ENCODE data around the gene KCNE2.

DNA sequence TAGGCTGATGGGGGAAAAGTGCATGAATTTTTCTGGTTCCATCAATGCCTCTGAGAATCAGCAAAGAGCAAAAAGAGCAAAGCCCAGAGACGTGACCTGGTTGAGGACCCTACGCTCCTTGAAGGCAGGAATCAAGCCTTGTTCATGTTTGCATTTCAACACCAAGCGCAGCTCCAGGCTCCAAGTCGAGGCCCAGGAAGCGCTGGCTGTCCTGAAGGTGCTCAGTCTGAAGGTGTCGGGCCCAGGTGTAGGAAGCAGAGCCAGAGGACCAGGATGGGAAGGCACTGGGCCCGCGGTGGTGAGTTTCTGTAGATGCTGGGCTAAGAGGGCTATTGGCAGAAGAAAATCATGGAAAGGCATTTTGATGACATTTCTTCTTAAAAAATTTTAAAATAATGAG lies 25.6 kb upstream of the KCNE2 start:
- TF ChIP-seq, protein P1, sequence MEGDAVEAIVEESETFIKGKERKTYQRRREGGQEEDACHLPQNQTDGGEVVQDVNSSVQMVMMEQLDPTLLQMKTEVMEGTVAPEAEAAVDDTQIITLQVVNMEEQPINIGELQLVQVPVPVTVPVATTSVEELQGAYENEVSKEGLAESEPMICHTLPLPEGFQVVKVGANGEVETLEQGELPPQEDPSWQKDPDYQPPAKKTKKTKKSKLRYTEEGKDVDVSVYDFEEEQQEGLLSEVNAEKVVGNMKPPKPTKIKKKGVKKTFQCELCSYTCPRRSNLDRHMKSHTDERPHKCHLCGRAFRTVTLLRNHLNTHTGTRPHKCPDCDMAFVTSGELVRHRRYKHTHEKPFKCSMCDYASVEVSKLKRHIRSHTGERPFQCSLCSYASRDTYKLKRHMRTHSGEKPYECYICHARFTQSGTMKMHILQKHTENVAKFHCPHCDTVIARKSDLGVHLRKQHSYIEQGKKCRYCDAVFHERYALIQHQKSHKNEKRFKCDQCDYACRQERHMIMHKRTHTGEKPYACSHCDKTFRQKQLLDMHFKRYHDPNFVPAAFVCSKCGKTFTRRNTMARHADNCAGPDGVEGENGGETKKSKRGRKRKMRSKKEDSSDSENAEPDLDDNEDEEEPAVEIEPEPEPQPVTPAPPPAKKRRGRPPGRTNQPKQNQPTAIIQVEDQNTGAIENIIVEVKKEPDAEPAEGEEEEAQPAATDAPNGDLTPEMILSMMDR (IDR thresholded peaks at IDR 0.05): no peak
- no peak for TF ChIP-seq POLR2A (IDR thresholded peaks at IDR 0.05)

Data from lower leg skin (tissue), 3 donors.